PC-3 (cell line): ENCODE results near the gene LRRTM3.

Experiments
- CTCF ChIP-seq: fragments of 300-600 bp; sonication (generic); conservative IDR thresholded peaks from 2 replicates; pipeline ENCODE4 v1.5.1; 2017; ENCODE audit warnings: antibody characterized with exemption, low read depth, mild to moderate bottlenecking, low read length
- EZH2 ChIP-seq: fragments of 300-600 bp; sonication (generic); IDR thresholded peaks from one replicate; pipeline ENCODE4 v1.6.1; 2017; ENCODE audit warnings: antibody characterized with exemption, mild to moderate bottlenecking, low read length; ENCODE audit not compliant: unreplicated experiment
- EZH2phosphoT487 ChIP-seq: fragments of 300-600 bp; sonication (generic); IDR thresholded peaks from 2 replicates; pipeline ENCODE4 v1.6.1; 2018; ENCODE audit warnings: mild to moderate bottlenecking, antibody characterized with exemption, low read length, borderline replicate concordance

- no peak for TF ChIP-seq CTCF
- TF ChIP-seq EZH2 = no peak
- no peak for TF ChIP-seq EZH2phosphoT487
Observed at GRCh38 chr10:67075491-67075971, 149.7 kb downstream of the LRRTM3 start.
